Activated T-helper 2 cell treated with anti-CD3 and anti-CD28 coated beads, Interferon-gamma antibody, Interleukin-2, Interleukin-4, amounts not matched to agents 10 μg/mL and 5 μg/mL and 100 μg/mL, durations not matched to agents 14 hours and 24 hours and 36 hours (primary cell): Measurements from ENCODE around the gene ZBTB11. TPM values are rescaled to one million over a fixed set of nuclear protein-coding genes. Genes with fewer than 3 reads are reported as not detected.
A peak's percentile ranks its signal among the peaks of the same experiment; 100 is the strongest.
"Not testable (repeated sequence)": the region's sequence is repeated elsewhere in the genome, so short reads cannot be mapped to it uniquely, and the experiment has no call there.

ENCODE experiments used
- DNase-seq: peaks from one replicate; pipeline ENCODE4 v3.0.0; 2021; ENCODE audit warnings: low spot score
- H3K27ac Mint-ChIP-seq: one replicate; pipeline ENCODE4 v1.8.0; 2021; ENCODE audit warnings: mixed read lengths
- H3K27me3 Mint-ChIP-seq: one replicate; pipeline ENCODE4 v1.8.0; 2021; ENCODE audit warnings: low read depth, mixed read lengths
- H3K36me3 Mint-ChIP-seq: one replicate; pipeline ENCODE4 v1.8.0; 2021; ENCODE audit warnings: low read depth, mixed read lengths
- H3K4me1 Mint-ChIP-seq: one replicate; pipeline ENCODE4 v1.8.0; 2021; ENCODE audit warnings: low read depth, mixed read lengths
- H3K4me3 Mint-ChIP-seq: one replicate; pipeline ENCODE4 v1.8.0; 2021; ENCODE audit warnings: low read depth, mild to moderate bottlenecking, moderate library complexity, mixed read lengths
- H3K9me3 Mint-ChIP-seq: one replicate; pipeline ENCODE4 v1.8.0; 2021; ENCODE audit warnings: mixed read lengths
- intact Hi-C: fragments of 100-400 bp; cut with micrococcal nuclease; formaldehyde crosslinking; loops from one replicate; pipeline ENCODE4 v1.15.1; 2023
- total RNA-seq: library from RNA; stranded (reverse); gene quantifications from 2 replicates; pipeline ENCODE4 v1.2.3, GENCODE V29; 2022

ZBTB11 gene
- total RNA-seq = 27.5 and 29.6 TPM in 2 replicates

- peak within 1 kb of the TSS; percentile 94 for H3K27ac Mint-ChIP-seq
- peak; percentile 99 for DNase-seq
- intact Hi-C loops = loop anchor here (1.0 to 5.0 kb wide), 9 partner anchors 9 to 1276 kb away; partner anchors contain the start of genes CEP97, LNP1, RPL24 and TFG
- H3K4me1 Mint-ChIP-seq = peaks cover 46% of the 10 kb centered on the region
- H3K9me3 Mint-ChIP-seq = no peaks in the 10 kb centered on the region
- peaks cover 61% of the 10 kb centered on the region for H3K36me3 Mint-ChIP-seq
- H3K4me3 Mint-ChIP-seq = peak within 1 kb of the TSS; percentile 94
- no peaks in the 10 kb centered on the region for H3K27me3 Mint-ChIP-seq
These were observed at the start of gene ZBTB11 for GRCh38 chr3:101676765-101677435. ZBTB11 (minus strand) TSS chr3:101677132; CDS start chr3:101676914, 218 bp downstream.

- Mint-ChIP-seq H3K4me1 (peaks cover 34% of the 10 kb centered on the region), H3K4me3 (peak overlapping the region; percentile 96), H3K9me3 (no peaks in the 10 kb centered on the region), H3K27me3 (no peaks in the 10 kb centered on the region), H3K36me3 (peaks cover 36% of the 10 kb centered on the region), H3K27ac (peak overlapping the region; percentile 98)
- intact Hi-C loops = loop anchor here (2.0 to 10.0 kb wide), 2 partner anchors 123 to 499 kb away; partner anchors contain the start of gene NFKBIZ
- no peak for DNase-seq
These were observed 49.0 kb upstream of the ZBTB11 start for GRCh38 chr3:101725890-101726275.

- Mint-ChIP-seq H3K27ac (peak overlapping the region; percentile 98), H3K27me3 (no peaks in the 10 kb centered on the region), H3K4me1 (peaks cover 38% of the 10 kb centered on the region), H3K36me3 (peaks cover 31% of the 10 kb centered on the region), H3K4me3 (peak overlapping the region; percentile 96), H3K9me3 (no peaks in the 10 kb centered on the region)
- peak; percentile 34 for DNase-seq
- intact Hi-C loops = loop anchor here (2.0 to 10.0 kb wide), 2 partner anchors 123 to 499 kb away; partner anchors contain the start of gene NFKBIZ
These were observed 48.4 kb upstream of the ZBTB11 start for GRCh38 chr3:101725194-101725889.

DNA sequence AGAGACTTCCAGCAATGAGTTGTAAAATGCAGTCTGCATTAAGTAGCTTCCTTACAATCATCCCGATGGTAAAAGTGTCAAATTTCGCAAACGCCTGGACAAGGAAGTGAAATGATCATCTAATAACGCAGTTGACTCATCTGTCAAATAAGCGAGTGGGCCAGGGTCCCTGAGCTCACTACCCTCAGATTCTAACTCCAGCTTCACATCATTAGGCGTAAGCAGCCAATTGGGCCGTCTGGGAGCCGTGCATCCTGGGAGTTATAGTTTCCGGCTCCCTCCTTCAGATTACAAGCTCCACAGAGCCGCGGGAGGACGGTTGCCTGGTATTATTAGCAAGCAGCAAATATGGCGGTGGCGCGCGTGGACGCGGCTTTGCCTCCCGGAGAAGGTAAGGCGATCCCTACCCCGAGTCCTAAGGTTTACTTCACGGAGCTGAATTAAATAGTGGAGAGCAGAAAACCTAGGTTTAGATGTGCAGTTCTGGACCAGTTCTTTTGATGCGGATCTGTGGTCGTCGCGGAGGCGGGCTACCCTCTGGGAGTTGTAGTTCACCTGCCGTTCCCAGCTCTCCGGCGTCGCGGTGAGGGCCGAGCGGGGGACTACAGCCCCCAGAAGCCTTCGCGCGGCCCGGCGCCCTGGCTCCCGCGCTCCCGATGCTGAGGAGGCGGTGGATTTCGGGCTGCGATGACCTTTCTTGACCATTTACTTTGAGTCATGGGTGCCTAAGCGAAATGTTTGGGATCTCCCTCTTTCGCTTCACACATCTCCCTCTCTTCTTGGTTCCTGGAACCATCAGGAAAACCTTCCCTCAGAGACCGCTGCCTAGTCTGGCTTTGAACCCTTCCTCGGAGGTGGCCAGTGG is 47.6 kb upstream of the ZBTB11 start, which contains the start of gene CEP97:
CEP97 (plus strand) TSS at position 286 of the 865 bp plus-strand sequence; CDS start at position 349, 63 bp downstream.
- no peaks in the 10 kb centered on the region for H3K9me3 Mint-ChIP-seq
- intact Hi-C loops = loop anchor here (1.0 to 10.0 kb wide), 8 partner anchors 38 to 552 kb away; partner anchors contain the start of genes NFKBIZ, NXPE3, PCNP and RPL24

DNA sequence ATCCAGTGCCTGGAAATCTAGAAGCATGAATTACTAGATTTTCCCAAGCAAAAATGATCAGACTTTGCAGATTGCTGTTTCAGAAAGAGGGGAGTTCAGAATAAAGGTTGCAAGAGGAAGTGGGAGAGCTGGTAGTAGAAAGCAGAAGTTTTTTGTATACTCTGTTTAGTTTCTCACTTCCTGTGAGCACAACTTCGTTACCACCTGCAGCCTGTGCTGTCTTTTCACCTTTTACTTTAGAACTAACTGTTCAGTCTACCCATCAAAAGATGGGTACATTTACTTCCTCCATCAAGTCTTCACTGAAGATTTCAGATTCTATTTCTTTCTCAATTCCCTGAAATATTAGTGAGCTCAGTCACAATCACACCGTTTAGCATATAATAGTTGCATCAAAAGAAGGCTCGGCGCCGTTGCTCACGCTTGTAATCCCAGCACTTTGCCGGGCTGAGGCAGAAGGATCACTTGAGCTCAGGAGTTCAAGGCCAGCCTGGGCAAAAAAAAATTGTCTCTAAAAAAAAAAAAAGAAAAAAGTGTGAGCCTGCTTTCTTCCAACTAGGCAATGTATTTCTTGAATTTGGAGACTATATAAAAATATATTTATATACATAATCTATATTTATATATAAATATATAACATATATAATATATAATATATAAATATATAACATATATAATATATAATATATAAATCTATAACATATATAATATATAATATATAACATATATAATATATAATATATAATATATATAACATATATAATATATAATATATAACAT is 45.7 kb upstream of the ZBTB11 start:
- intact Hi-C loops = loop anchor here (5.0 to 10.0 kb wide), 2 partner anchors 502 to 550 kb away; no protein-coding TSS in a partner anchor
- H3K4me3 Mint-ChIP-seq = peak overlapping the region; percentile 43
- peaks cover 40% of the 10 kb centered on the region for H3K4me1 Mint-ChIP-seq
- H3K27ac Mint-ChIP-seq = peak overlapping the region; percentile 83
- DNase-seq = no peak
- H3K36me3 Mint-ChIP-seq = peaks cover 10% of the 10 kb centered on the region
- H3K27me3 Mint-ChIP-seq = no peaks in the 10 kb centered on the region
- H3K9me3 Mint-ChIP-seq = no peaks in the 10 kb centered on the region

More for the DNA sequence above, 47.6 kb upstream of the ZBTB11 start, which contains the start of gene CEP97:
- Mint-ChIP-seq H3K4me1 (peaks cover 40% of the 10 kb centered on the region), H3K27ac (peak within 1 kb of the TSS; percentile 98), H3K36me3 (peaks cover 25% of the 10 kb centered on the region), H3K4me3 (peak within 1 kb of the TSS; percentile 96), H3K27me3 (no peaks in the 10 kb centered on the region)
- peak; percentile 85 for DNase-seq

DNA sequence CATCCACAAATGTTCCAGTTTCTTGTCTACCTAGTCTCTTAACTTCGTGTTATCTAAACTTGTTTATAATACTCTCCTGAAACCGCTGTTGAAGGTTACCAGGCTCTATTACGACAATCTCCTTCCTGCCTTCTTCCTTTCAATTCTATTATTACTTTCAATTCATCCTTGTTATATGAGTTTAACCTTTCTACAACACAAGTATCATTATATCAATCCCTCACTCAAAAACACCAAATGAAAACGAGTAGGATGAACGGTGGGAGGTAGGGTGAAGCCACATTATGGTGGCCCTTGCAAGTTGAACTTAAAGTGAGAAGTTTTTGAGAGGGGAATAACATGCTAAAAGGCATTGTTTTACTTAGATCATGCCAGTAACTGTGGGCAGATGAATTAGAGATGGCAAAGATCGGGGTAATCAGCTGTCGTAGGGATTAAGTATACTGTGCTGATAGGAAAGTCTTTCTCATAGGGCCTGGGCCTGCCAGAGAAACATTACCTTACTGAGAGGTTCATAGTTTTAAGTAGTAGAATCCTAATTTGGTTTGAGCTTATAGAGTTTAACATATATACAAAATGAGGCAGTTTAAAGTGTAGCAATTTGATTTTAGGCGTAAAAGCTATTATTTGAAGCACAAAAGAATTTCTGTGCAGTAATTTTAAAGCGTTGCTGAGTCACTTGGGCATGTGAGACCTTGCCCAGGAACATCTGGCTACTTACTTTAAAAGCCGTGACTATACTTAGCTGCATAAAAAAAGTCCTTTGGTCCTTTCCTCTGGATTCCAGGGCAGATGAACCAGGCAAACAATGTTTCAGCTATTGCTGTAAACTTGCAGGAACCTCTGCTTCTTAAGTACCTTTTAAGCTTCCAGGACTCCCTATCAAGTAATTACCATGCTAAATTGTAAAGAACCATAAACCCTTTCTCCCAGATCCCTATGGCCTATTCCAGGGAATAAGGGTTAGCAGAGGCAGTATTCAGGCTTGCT is 44.2 kb upstream of the ZBTB11 start:
- no peak for DNase-seq
- peak overlapping the region; percentile 30 for H3K4me3 Mint-ChIP-seq
- no peaks in the 10 kb centered on the region for H3K9me3 Mint-ChIP-seq
- peak overlapping the region; percentile 83 for H3K27ac Mint-ChIP-seq
- peaks cover 2% of the 10 kb centered on the region for H3K36me3 Mint-ChIP-seq
- peaks cover 32% of the 10 kb centered on the region for H3K4me1 Mint-ChIP-seq
- intact Hi-C loops = loop anchor here (5.0 to 10.0 kb wide), 2 partner anchors 504 to 549 kb away; no protein-coding TSS in a partner anchor
- H3K27me3 Mint-ChIP-seq = no peaks in the 10 kb centered on the region

DNA sequence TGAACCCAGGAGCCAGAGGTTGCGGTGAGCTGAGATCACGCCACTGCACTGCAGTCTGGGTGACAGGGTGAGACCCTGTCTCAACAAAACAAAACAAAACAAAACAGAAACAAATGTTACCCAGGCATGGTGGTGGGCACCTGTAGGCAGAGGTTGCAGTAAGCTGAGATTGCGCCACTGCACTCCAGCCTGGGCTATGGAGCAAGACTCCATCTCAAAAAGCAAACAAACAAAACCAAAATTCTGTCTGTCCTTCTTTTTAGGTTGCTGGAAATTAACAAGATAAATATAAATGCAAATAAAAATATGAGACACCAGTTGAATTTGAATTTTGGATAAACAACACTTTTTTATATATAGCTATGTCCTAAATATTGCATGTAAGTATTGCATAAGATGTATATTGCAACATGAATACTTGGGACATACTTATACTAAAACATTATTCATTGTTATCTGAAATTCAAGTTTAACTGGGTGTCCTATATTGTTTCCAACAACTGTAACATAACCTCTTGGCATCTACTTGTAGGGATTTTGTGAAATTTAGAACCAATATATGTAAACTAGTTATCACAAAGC is 42.8 kb upstream of the ZBTB11 start:
- Mint-ChIP-seq H3K27ac (no peak overlapping the region), H3K9me3 (no peaks in the 10 kb centered on the region), H3K4me1 (peaks cover 29% of the 10 kb centered on the region), H3K36me3 (peaks cover 2% of the 10 kb centered on the region), H3K27me3 (no peaks in the 10 kb centered on the region), H3K4me3 (no peak overlapping the region)
- no peak for DNase-seq
- intact Hi-C loops = loop anchor here (5.0 to 10.0 kb wide), 2 partner anchors 505 to 547 kb away; no protein-coding TSS in a partner anchor

GRCh38 chr3:101718455-101718854 is 41.5 kb upstream of the ZBTB11 start:
- intact Hi-C loops = no loop called here
- no peaks in the 10 kb centered on the region for H3K9me3 Mint-ChIP-seq
- H3K27me3 Mint-ChIP-seq = no peaks in the 10 kb centered on the region
- no peak overlapping the region for H3K4me3 Mint-ChIP-seq
- no peak for DNase-seq
- peaks cover 24% of the 10 kb centered on the region for H3K4me1 Mint-ChIP-seq
- peaks cover 2% of the 10 kb centered on the region for H3K36me3 Mint-ChIP-seq
- H3K27ac Mint-ChIP-seq = no peak overlapping the region

DNA sequence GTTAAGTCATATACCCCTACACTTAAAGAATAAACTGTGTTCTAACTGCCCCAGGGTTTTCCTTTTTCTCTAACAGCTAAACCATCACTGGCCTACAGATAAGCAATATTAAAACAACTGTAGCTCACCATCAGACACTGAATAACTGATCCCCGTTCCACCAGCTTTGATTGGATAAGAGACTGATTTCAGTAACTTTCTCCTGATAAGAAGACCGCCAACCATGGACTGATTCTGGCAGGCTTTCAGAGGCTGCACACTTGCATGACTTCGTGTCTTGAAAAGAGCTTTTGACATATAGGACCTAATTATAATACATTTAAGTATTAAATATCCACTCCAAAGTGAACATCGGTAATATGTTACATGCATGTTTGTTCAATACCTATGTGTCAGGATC is 32.2 kb upstream of the ZBTB11 start:
- Mint-ChIP-seq H3K9me3 (no peaks in the 10 kb centered on the region), H3K36me3 (no peaks in the 10 kb centered on the region), H3K4me1 (peaks cover 2% of the 10 kb centered on the region), H3K4me3 (no peak overlapping the region), H3K27ac (no peak overlapping the region), H3K27me3 (peaks cover 2% of the 10 kb centered on the region)
- intact Hi-C loops = no loop called here
- DNase-seq = no peak

DNA sequence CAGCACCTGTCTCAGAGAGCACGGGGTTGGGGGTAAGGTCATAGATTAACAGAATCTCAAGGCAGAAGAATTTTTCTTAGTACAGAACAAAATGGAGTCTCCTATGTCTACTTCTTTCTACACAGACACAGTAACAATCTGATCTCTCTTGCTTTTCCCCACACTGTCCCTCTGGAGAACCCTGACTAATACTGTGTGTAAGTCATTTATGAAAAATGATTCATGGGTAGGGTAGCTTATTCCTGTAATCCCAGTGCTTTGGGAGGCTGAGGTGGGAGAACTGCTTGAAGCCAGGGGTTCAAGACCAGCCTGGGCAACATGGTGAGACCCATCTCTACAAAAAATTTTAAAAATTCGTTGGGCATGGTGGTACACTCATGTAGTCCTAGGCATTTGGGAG is 27.7 kb upstream of the ZBTB11 start:
- intact Hi-C loops, H3K27me3 Mint-ChIP-seq, H3K27ac Mint-ChIP-seq, H3K4me3 Mint-ChIP-seq, H3K36me3 Mint-ChIP-seq, DNase-seq, H3K9me3 Mint-ChIP-seq, H3K4me1 Mint-ChIP-seq: not testable (repeated sequence)
